ENCODE measurements around the gene ATP11A.

Gene ATP11A

DNA sequence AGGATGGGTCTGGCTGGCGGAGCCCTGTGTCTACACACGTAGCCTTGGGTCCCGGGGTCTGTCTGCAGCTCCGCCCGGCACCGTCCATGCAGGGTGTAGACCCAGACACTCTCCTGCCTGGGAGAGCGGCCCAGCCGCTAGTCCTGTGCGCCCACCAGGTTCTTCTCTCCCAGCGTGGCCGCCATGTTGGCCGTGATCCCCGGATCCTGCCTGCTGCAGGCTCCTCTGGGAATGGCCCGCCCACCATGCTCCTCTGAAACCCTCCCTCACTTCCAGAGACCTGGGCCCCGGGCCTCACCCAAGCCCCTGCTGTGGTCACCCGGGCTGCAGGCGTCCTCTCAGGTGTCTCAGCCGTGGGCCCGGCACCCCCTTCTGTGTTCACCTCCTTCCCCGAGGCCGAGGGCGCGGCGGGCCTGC, 221.5 kb downstream of the ATP11A start:
- TF ChIP-seq, protein P1, sequence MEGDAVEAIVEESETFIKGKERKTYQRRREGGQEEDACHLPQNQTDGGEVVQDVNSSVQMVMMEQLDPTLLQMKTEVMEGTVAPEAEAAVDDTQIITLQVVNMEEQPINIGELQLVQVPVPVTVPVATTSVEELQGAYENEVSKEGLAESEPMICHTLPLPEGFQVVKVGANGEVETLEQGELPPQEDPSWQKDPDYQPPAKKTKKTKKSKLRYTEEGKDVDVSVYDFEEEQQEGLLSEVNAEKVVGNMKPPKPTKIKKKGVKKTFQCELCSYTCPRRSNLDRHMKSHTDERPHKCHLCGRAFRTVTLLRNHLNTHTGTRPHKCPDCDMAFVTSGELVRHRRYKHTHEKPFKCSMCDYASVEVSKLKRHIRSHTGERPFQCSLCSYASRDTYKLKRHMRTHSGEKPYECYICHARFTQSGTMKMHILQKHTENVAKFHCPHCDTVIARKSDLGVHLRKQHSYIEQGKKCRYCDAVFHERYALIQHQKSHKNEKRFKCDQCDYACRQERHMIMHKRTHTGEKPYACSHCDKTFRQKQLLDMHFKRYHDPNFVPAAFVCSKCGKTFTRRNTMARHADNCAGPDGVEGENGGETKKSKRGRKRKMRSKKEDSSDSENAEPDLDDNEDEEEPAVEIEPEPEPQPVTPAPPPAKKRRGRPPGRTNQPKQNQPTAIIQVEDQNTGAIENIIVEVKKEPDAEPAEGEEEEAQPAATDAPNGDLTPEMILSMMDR (IDR thresholded peaks at IDR 0.05; ENCODE audit: low read depth, low read length, missing control alignments) = no peak
- DNase-seq (ENCODE audit: low read depth) = no peak
- H3K4me3 ChIP-seq (ENCODE audit: low read depth, low read length) = no peak overlapping the region

DNA sequence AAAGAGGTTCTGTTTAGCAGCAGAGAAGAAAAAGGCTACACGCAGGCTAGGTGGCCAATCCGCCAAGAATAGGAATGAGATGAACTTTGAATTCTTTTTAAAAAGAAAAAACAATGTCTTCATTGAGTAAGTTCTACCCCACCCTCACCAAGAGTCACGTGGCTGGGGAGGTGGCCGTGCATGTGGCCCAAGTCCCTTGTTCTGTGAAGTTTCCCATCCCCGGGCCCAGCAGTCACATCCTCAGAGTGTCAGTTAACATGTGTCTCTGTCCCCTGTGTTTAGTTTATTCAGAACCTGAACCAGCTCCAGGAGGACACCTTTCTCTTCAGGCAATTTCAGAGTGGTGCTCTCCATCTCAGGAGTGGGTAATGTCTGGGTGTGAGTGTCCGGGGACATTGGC, 222.0 kb downstream of the ATP11A start:
- DNase-seq (ENCODE audit: low read depth) = no peak
- TF ChIP-seq, protein P1 (IDR thresholded peaks at IDR 0.05; ENCODE audit: low read depth, low read length, missing control alignments) = no peak
- no peak overlapping the region for H3K4me3 ChIP-seq (ENCODE audit: low read depth, low read length)

DNA sequence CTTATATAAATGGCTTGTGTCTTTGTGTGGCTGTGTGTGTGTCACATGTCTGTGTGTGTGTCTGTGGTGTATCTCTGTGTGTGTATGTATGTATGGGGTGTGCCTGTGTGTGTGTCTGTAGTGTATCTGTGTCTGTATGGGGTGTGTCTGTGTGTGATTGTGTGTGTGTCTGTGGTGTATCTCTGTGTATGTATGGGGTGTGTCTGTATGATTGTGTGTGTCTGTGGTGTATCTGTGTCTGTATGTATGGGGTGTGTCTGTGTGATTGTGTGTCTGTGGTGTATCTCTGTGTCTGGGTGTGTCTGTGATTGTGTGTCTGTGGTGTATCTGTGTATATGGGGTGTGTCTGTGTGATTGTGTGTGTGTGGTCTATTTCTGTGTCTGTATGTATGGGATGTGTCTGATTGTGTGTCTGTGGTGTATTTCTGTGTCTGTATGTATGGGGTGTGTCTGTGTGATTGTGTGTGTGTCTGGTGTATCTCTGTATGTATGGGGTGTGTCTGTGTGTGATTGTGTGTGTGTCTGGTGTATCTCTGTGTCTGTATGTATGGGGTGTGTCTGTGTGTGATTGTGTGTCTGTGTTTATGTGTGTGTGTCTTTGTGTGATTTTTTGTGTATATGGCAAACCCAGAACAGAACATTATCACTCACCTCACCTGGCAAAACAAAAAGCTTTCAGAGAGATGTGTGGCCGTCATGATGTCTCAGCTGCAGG, 223.0 kb downstream of the ATP11A start:
- DNase-seq (ENCODE audit: low read depth) = no peak
- TF ChIP-seq, protein P1 (IDR thresholded peaks at IDR 0.05; ENCODE audit: low read depth, low read length, missing control alignments) = no peak

DNA sequence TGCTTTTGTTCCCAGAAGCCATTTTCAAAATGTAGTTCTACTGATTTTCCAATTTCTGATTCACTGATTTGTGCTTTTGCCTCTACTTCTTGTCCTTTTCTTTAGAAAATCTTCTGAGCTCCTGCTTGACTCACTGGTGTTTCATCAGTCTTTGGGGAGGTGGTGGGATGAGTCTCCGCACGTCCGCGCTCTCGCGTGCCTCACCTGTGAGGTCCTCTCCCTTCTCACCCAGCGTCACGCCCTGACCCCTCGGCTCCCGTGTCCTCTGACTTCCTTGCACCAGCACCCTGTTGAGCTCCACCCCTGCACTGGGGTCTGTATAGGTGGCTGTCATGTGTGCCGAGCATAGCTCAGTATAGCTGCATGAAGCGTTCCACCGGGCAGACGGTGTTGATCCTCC, 226.5 kb downstream of the ATP11A start:
- DNase-seq (ENCODE audit: low read depth) = no peak
- no peak overlapping the region for H3K4me3 ChIP-seq (ENCODE audit: low read depth, low read length)
- TF ChIP-seq, protein P1 (IDR thresholded peaks at IDR 0.05; ENCODE audit: low read depth, low read length, missing control alignments) = no peak

More for the DNA sequence above, 223.0 kb downstream of the ATP11A start:
- H3K4me3 ChIP-seq (ENCODE audit: low read depth, low read length) = no peak overlapping the region

DNA sequence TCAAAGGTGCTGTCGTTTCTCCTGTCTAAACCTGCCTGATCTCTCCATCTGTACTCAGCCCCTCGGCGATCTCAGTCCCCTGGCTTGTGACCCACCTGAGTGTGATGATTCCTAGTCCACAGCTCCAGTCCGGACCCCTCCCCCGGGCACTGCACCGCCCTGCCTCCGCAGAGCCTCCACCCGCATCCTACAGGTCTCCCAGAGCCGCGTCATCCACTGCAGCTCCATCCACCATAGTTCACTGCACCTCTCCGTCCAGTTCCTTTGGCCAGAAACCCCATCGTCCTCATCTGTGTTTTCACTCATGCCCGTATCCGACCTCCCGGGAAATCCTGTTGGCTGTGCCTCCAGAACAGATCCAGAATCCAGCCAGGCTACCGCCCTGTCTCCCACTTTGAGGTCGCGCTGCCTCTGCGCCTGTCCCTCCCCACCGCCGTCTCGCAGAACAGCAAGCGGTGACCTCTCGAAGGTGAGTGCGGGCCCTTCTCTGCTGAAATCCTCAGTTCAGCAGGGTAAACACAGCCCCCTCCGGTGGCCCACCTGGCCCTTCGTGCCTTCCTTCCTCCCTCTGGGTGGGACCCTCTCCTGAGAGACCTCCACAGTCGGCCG, 227.3 kb downstream of the ATP11A start:
- no peak overlapping the region for H3K4me3 ChIP-seq (ENCODE audit: low read depth, low read length)
- DNase-seq (ENCODE audit: low read depth) = no peak
- TF ChIP-seq, protein P1 (IDR thresholded peaks at IDR 0.05; ENCODE audit: low read depth, low read length, missing control alignments) = no peak

DNA sequence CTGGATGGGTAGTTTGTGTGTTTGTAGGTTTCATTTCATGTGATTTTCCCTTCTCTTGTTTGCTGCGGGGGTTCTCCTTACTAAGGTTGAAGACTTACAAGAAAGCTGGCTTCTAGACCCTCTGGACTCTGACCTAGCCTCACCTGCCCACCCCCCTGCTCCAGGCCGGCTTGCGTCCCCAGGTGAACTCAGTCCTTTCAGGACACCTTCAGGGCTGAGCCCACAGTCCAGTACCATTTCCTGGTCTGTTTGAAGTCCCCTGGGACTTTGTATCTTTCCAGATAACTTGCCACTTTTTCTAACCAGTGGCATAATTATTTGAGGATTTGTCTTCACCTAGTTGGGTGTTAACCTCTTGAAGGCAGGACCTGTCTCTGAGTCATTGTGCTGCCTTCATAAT, 227.9 kb downstream of the ATP11A start:
- no peak overlapping the region for H3K4me3 ChIP-seq (ENCODE audit: low read depth, low read length)
- TF ChIP-seq, protein P1 (IDR thresholded peaks at IDR 0.05; ENCODE audit: low read depth, low read length, missing control alignments) = no peak
- no peak for DNase-seq (ENCODE audit: low read depth)

DNA sequence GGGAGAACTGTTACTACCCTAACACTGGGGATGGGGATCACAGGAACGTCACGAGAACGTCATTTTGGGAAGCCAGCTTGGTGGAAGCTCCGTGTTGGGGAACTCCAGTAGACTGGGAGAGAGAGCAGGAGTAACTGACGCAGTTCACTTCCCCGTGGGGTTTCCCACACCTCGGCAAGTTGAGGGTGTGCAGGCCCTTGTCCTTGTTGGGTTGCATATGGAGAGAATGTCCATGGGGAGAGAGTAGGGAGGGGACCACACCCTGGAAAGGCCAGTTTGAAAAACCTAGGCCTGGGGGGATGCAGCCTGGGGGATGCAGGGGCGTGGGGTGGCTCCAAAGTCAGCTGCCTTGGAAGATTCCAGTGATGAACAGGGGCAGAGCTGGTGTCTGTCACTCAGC, 228.4 kb downstream of the ATP11A start:
- no peak for DNase-seq (ENCODE audit: low read depth)
- TF ChIP-seq, protein P1 (IDR thresholded peaks at IDR 0.05; ENCODE audit: low read depth, low read length, missing control alignments) = no peak
- no peak overlapping the region for H3K4me3 ChIP-seq (ENCODE audit: low read depth, low read length)
